Medulla oblongata (tissue), 1 donor: ENCODE measurements around the gene ACYP2.
"Not testable (repeated sequence)": the region's sequence is repeated elsewhere in the genome, so short reads cannot be mapped to it uniquely, and the experiment has no call there.

Experiments used
- DNase-seq: peaks from one replicate; pipeline ENCODE4 v3.0.0-alpha.2; 2015; ENCODE audit errors: extremely low spot score

The ACYP2 gene

DNA sequence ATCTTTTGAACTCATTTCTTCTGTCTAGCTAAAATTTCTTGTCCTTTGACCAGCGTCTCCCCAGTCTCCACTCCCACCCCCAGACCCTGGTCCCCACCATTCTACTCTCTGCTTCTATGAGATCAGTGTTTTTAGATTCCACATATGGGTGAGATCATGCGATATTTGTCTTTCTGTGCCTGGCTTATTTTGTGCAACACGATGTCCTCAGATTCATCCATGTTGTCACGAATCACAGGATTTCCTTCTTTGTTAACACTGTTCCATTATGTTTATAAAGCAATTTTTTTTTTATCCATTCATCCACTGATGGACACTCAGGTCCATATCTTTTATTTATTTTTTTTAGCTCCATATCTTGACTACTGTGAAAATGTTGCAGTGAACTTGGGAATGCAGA, 16.0 kb upstream of the ACYP2 start:
- no peak for DNase-seq

DNA sequence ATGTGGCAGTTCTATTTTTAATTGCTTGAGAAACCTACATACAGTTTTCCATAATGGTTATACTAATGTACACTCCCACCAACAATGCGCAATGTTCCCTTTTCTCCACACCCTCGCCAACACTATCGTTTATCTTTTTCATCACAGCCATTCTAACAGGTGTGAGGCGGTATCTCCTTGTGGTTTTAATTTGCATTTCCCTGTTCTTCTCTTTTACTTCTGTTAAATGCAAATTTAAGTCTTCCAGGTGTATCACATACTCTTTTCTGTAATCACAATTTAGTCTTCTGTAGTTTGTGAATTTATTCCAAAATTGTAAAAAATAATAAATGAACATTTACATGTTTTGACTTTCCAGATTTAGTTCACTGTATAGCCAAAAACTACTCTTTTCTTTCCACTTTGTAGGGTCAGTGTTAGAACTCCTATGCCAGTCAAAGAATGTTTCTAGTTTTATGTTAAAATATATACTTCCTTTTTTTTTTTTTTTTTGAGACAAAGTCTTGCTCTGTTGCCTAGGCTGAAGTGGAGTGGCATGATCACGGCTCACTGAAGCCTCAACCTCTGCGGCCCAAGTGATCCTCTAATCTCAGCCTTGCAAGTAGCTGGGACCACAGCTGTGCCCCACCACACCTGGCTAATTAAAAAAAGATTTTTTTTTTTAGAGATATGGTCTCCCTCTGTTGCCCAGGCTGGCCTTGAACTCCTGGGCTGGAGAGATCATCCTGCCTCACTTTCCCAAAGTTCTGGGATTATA, 15.4 kb upstream of the ACYP2 start:
- no peak for DNase-seq

DNA sequence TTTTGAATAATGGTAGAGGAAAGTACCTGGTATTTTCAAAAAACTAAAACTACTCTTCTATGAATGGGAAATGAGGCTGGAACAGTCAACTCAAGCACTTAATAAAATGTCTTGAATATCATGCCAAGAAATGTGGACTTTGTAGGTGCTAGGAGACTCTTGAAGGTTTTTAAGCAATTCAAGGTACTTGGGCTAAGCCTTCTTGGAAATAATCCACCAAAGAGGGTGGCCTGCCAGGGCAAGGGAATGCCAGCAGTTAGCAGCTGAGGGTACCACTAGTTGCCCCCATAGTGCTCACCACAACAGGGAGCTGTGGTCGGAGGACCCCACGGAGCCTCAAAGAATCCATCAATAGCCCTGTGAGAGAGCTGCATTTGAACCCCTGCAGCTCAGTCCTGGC, 14.6 kb upstream of the ACYP2 start:
- no peak for DNase-seq

DNA sequence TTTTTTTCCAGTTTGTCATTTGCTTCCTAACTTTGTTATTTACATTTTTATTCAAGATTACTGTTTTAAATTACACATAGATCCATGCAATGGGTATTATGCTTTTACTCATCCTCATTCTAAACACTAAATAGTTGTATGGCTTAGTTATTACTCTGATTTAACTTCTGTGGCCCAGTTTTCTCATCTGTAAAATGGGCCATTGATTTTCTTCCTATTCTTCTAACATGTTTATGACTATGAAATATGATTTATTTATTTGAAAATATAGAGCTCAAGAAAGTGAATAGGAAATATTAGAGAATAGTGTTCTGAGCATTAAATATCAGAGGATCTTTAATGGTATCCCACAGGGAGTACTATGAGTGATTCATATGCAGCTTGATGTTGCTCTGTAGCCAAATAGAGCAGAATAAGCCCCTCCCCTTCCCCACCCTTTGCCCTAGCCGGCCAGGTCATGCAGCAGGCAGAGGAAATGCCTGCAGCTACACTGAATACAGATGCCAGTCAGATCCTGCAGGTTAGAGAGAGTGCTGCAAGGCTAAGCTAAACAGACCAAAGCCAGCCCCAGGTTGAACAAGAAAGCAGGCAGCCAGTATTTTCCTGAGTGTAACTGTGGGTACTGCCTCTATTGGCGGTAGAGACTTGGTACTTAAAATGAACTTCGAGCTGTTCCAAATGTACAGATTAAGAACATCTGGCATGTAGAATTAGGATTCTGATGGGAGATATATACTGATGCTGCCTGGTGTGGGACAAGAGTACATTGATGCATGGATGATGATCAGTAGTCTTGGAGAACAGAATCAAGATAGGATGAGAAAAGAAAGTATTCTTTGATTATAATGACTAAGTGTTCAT, 11.7 kb upstream of the ACYP2 start:
- DNase-seq, result no peak

DNA sequence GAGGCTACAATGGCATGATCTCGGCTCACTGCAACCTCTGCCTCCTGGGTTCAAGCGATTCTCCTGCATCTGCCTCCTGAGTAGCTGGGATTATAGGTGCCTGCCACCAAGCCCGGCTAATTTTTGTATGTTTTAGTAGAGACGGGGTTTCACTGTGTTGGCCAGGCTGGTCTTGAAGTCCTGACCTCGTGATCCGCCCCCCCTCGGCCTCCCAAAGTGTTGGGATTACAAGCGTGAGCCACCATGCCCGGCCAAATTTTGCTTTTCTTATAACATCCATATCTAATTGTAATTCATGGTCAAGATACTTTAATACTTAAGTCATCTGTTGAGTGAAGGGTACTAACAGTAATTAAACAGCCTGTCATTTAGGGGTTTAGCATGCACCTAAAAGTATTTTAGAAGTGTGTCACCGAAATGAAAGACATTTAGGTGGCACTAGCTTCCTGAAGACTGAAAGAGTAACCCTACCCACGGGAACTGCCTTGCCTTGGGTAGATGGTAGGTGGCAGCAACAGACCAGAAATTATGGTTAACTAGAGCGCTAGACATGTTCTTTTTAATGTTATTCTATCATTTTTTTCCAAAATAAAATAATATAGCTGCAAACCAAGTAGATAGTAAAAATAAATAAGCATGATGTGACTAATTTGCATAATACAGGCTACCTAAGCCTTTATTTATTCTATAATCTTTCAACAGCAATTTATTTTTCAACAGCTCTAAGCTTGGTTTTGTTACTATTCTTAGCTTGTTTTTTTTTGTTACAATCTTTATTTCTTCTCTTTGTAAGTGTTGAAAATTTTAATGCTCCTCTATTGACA, 8.6 kb upstream of the ACYP2 start:
- peak; percentile 79 for DNase-seq

DNA sequence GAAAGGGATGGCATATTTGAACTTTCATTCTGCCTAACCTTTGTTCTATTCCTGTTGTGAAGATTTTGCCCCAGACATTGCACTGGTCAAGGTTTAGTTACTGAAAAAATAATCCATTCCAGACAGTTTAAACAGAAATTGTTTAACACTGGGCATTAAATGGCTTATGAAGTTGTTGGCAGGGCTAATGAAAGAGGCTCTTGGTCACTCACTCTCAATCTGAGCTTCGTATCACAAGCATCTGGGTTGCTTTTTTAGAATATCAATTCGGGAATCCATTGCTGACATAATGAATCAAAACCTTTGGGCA, 8.0 kb upstream of the ACYP2 start:
- DNase-seq, result no peak

DNA sequence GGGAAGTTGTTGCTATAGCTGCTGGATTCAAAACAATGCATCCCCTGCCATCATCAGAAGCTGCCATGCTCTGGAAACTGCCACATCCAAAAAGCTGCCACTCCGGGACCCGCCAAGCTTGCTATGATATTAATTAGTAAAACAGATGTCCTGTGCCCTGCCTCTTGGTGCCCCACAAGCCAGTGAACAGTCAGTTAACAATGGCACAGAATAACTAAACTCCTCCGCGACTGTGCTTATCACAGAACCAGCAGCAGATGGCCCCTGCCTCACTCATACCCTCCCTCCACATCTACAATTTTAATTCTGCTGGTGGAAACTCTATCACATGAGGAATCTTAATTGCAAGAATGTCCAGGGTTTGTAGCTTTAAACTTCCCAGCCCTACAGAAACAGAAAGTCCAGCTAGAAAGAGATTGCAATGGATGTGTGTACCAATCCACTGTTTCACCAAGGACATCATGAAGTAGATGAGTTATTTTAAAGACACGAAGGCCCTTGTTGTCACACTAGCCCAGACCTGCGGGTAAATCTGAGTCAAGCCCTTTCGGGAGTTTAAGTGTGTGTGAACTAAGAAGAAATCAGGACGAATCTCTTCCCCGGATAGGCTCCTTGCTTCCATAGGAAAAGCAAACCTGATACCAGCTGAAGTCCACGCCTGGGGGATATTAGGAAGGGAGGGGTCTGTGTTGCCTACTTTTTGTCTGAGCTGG, 7.4 kb upstream of the ACYP2 start:
- DNase-seq, result peak; percentile 34

DNA sequence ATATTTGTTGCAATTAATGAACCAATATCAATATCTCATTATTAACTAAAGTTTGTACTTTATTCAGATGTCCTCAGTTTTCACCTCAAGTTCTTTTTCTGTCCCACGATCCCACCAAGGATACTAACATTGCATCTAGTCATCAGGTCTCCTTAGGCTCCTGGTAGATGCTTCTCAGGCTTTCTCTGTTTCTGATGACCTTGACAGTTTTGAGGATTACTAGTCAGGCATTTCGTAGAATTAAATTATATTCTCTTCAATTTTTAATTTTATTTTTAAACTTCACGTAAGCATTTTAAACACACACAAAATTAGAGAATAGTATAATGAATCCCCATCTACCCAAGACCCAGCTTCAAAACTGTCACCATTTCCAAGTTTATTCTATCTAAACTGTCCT, 5.6 kb upstream of the ACYP2 start:
- DNase-seq, result no peak

DNA sequence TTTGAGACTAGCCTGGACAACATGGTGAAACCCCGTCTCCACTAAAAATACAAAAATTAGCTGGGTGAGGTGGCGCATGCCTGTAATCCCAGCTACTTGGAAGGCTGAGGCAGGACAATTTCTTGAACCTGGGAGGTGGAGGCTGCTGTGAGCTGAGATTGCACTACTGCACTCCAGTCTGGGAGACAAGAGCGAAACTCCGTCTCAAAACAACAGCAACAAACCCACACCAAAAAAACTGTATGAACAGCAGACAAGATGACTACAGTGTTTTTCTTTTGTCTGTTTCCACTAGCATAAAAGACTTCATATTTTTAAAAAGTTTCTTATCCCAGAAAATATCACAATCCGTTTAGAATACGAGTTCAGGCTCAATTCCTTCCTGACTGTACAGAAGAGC, 936 bp upstream of the ACYP2 start:
- not testable (repeated sequence) for DNase-seq

DNA sequence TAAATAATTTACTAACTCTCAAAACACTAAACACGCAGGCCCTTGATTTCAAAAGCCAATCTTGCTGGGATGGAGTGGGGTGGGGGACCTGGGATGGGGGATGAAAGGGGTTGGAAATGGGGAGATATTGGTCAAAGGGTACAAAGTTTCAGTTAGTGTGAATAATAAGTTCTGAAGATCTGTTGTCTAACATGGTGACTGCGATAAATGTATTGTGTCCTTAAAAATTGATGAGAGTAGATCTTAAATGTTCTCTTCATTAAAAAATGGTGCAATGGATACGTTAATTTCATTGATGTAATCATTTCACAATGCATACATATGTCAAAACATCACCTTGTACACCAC, 505 bp upstream of the ACYP2 start:
- DNase-seq, result no peak

DNA sequence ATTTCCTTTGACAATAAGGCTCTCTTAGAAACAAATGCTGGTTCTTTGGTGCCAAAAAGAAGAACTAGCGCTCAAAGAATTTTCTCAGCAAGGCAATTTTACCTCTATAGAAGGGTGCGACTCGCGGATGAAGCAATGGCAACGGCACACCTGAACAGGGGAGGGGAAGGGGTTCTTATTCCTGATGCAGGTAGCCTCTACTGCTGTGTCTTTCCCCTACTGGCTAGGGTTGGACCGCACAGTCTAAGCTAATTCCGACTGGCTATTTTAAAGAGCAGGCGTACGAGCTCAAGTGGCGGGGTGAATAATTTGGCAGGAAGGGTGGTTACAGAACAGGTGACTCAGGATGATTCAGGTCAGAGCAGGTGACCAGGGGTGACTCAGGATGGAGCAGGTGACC, 1.2 kb downstream of the ACYP2 start:
- not testable (repeated sequence) for DNase-seq

DNA sequence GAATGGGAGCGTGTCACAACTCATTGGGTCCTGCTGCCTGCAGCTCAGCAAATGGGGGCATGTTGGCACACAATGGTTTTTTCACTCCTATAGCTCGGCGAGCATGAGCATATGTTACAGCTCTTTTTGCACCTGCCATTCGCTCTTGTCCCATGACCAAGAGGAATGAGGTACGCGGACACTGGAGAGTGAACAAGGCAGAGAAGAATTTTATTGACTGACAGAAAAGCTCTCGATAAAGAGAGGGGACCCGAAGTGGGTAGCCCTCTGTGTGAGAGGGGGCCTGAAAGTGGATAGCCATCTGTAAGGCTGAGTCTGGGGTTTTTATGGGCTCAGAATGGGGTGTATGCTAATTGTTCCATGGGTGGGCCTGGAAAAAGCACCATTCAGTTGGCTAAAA, 5.5 kb downstream of the ACYP2 start:
- DNase-seq, result no peak

DNA sequence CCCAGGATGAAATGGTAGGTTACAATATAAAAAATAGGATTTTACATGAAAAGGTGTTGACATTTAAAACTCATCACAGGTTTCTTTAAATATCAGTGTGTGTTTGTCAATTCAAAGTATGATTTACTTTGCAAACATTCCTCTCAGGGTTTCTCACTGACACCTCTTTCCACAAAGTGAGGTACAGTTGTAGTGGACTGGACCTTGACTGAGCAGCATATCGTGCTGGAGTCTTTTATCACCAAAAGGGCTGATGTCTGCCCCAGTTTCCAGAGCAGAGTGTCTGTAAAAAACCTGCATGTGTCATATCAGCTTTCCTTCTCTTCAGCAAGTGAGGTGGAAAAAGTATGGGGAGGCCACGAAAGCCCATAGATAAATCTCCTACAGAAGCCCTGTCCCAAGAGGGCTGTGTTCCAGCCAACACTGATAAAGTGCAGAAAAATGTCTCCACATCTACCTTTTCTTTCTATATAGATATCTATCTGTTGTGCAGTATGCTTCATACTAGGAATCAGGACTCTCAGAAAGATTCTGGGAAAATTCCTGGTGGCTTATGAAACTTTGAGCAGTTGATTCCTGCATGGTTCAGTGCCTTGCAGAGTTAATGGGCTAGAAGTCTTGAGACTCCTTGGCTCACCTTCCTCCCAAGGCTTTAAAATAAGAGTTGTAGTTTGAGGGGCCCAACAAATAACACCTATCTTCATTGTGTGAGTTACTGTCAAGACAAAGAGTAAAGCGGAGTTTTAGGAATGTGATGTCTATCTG, 6.9 kb downstream of the ACYP2 start:
- no peak for DNase-seq

DNA sequence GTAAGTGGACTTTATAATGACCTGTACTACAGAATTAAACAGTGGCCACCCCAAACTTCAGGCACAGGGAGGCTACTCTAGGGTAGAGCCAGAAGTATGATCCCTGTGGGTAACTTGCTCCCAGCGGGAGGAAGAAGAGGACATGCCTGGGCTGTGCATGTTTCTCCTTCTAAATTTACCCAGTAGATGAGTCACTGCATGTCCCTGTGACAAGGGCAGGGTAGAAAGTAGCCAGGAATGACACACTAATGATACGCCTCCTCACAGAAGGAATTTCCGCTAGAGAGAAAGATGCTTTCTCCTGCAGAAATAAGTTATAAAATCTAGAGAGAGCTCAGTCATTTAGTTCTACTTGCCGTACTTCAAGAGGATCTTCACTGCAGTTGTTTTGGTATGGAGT, 7.5 kb downstream of the ACYP2 start:
- DNase-seq, result no peak

DNA sequence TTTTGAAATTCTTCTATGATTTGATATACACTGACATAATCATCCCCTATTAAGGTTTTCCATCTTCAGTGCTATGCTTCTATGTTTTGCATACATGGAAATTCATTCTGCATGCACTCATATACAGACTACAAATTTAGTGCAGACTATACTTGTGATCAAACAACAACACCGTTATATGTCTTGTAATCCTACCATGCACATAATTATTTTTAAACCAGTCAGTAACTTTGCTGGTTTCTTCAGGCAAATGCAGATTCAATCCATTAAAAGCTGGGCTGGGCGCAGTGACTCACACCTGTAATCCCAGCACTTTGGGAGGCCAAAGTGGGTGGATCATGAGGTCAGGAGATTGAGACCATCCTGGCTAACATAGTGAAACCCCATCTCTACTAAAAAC, 11.8 kb downstream of the ACYP2 start:
- DNase-seq, result not testable (repeated sequence)

DNA sequence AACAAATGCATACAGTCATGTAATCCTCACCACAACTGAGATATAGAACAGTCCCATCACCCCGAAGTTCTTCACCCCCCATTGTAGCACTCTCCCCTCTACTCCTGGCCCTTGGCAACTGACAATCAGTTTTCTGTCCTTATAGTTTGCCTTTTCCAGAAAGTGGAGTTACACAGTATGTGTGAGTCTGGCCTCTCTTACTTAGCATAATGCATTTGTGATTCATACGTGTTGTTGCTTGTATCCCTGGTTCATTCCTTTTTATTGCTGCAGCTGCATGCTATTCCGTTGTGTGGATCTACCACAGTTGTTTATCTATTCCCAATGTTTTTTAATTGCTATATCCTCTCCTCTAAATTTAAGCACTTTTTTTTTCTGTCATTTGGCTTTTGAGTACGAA, 17.6 kb downstream of the ACYP2 start:
- no peak for DNase-seq

DNA sequence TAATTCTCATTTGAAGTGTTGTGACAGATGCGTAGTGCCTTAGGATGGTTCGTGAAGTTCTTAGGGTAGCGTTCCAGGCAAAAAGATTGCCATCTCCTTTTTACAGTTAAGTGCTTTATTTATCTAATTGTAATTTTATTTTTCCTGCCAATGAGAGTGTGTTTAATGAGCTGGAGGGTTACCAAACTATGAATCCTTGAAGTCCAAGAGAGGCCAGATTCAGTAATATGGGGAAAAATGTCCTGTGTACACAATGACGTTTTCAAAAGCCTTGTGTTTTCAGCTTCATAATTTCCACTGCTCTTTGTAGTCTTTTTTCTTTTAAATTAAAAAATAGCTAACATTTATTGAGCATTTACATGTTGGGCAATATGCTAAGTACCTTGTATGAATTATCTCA, 23.8 kb downstream of the ACYP2 start:
- DNase-seq, result no peak

DNA sequence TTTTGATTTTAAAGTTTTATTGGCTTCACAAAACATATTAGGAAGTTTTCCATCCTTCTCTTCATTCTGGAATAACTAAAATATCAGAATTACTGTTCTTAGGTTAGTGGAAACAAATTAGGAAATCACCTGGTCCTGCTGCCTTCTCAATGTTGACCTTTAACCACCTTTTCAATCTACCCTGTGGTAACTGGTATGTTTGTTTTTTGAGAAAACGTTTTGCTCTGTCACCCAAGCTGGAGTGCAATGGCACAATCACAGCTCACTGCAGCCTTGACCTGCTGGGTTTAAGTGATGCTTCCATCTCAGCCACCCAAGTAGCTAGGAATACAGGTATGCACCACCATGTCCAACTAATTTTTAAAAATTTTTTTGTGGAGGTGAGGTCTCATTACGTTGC, 28.4 kb downstream of the ACYP2 start:
- DNase-seq, result no peak

DNA sequence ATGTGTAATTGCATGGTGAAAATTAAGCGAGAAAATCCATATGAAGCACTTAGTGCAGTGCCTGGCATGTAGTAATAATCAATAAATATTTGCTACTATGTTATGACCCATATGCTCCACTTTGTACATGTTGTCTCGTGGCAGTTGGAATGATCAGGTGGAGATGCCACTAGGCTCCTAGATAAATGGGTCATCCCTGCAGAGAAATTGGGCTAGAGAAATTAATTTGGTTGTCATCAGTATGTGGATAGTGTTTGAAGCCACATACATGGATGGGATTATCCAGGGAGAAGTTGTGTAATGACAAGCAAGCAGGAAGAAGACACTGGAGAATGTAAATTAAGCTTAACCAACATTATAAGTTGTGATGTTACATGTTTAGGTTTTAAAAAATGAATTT, 33.0 kb downstream of the ACYP2 start:
- DNase-seq, result no peak

DNA sequence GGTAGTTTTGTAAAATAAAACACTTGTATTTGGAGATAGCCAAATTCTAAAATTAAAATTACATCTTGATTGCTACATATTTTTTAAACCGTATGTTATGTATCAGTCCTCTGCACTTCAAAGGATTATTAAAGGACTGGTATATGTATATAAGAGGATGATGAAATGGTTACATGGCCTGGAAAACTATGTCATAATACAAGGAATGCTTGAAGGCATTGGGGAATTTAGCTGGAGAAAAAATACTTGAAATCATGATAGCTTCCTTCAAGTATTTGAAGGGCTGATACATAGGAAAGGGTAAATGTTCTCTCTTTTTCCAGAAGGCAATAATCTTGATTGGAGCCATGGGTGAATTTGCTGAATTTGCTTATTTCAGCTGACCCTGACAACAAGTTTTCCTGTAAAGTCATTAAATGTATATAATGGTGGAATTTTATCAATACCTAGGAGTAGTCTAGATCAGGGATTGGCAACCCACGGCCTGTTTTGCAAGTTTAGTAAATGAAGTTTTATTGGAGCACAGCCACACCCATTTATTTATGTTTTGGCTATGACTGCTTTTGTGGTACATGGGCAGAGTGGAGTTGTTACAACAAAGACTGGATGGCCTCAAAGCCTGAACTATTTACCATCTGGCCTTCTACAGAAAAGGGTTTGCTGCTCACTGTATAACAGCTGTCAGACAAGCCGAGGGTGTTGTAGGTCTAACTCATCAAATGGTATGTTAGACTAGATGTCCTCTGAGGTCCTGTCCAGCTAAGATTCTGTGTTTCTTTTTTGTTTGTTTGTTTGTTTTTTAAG, 34.4 kb downstream of the ACYP2 start:
- DNase-seq, result no peak
